Mucosa of rectum (tissue), 2 donors: ENCODE measurements around the gene DMD.

Experiments
- H3K27ac ChIP-seq, 2 donors: one replicate each; pipeline ENCODE4 v1.7.0; 2013; ENCODE audit warnings: inconsistent platforms in 2 of 2, low read depth in 2 of 2, low read length in 2 of 2
- H3K27me3 ChIP-seq, 2 donors: one replicate each; pipeline ENCODE4 v1.7.0; 2013; ENCODE audit warnings: low read length in 2 of 2; ENCODE audit not compliant: control insufficient read depth in 2 of 2, insufficient read depth in 2 of 2
- H3K36me3 ChIP-seq, 2 donors: one replicate each; pipeline ENCODE4 v1.7.0; 2013; ENCODE audit warnings: low read length in 2 of 2; ENCODE audit not compliant: control insufficient read depth in 2 of 2, insufficient read depth in 2 of 2
- H3K4me1 ChIP-seq, 2 donors: one replicate each; pipeline ENCODE4 v1.7.0; 2013; ENCODE audit warnings: low read length in 2 of 2, mild to moderate bottlenecking in 1 of 2; ENCODE audit not compliant: control insufficient read depth in 2 of 2, insufficient read depth in 2 of 2
- H3K4me3 ChIP-seq, 2 donors: one replicate each; pipeline ENCODE4 v1.7.0; 2013; ENCODE audit warnings: low read length in 2 of 2
- H3K9ac ChIP-seq, 2 donors: one replicate each; pipeline ENCODE4 v1.7.0; 2013; ENCODE audit warnings: low read length in 2 of 2, low read depth in 1 of 2, mild to moderate bottlenecking in 1 of 2
- H3K9me3 ChIP-seq, 2 donors: one replicate each; pipeline ENCODE4 v1.7.0; 2013; ENCODE audit warnings: low read length in 2 of 2; ENCODE audit not compliant: control insufficient read depth in 2 of 2
- donor health status: healthy.
- donor health status: Normal muscosa, but diverticular disease.

Gene DMD

DNA sequence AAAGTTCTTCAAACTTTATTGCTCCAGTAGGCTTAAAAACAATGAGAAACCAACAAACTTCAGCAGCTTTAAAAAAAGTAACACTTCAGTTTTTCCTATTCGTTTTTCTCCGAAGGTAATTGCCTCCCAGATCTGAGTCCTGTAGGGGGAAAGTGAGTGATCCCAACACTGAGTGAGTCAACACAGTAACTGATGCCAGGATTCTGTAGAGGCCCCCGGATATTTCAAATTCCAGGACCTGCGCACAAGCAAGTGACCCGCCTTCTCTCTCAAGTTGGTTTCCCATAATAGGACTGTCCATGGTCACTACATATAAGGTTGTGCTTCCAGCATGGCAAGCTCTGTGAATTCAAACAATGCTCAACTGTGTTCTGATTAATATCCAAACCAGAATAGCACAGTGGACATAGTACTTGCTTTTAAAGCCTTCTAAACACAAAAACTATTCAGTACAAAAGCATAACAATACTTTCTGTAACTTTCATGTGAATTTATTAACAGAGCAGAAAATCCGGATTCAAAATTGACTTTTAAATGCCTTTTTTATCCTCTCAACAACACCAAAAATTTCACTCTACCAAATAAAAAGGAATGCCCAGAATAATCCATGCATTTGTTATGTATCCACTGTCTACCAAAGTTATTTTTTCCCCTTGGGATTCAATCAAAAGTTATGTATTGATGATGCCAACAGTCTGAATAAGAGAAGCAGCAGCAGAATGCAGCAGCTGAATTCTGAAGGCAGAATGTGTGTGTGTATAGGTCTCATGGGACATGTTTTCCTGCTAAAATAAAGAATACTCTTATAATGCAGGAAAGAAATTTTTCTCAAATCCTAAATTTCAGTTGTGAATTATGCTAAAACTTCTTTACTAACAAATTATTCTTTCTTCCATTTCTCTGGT lies at the start of gene DMD:
Gene DMD, minus strand, starts transcription at position 194 of the 905 bp plus-strand sequence. CDS start 237 bp downstream, outside the sequence.
- no peaks in the 10 kb centered on the region for H3K27me3 ChIP-seq
- no peaks in the 10 kb centered on the region for H3K9me3 ChIP-seq
- H3K4me1 ChIP-seq: no peaks in the 10 kb centered on the region
- peak within 1 kb of the TSS in 1 of 2 donors; percentile 29 for H3K27ac ChIP-seq
- no peaks in the 10 kb centered on the region for H3K36me3 ChIP-seq
- H3K9ac ChIP-seq: no peak within 1 kb of the TSS
- H3K4me3 ChIP-seq: peak within 1 kb of the TSS; percentile 23 to 51

DNA sequence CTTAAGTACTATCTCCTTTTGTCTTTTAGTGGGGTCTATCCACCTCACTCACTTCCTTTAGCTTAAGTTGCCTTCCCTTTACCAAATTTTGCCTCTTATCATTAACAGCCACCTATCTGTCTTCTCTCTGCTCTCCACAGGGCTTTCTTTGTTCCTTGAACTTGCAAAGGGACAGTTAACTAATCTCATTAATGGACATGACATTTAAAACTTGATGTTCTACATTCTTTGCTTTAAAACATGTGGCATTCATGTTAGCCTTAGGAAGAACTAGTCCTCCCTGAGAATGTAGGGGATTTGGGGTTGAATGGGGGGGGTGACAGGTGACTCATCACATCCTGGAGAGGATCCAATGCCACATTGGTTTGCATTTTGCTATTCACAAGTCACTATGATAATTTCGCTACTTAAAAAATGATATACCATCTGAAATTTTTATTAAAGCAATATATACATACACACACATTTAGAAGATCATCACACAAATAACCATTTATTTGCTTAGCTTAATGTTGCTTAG lies 41.0 kb upstream of the DMD start:
- Histone ChIP-seq H3K27ac (no peak overlapping the region), H3K27me3 (no peaks in the 10 kb centered on the region), H3K36me3 (no peaks in the 10 kb centered on the region), H3K9me3 (no peaks in the 10 kb centered on the region), H3K4me3 (no peak overlapping the region), H3K4me1 (no peaks in the 10 kb centered on the region), H3K9ac (no peak overlapping the region)

GRCh38 chrX:33218819-33219218 lies 7.5 kb upstream of the DMD start:
- no peak overlapping the region for H3K9ac ChIP-seq
- H3K9me3 ChIP-seq: no peaks in the 10 kb centered on the region
- no peak overlapping the region for H3K4me3 ChIP-seq
- no peaks in the 10 kb centered on the region for H3K27me3 ChIP-seq
- no peak overlapping the region for H3K27ac ChIP-seq
- H3K36me3 ChIP-seq: no peaks in the 10 kb centered on the region
- no peaks in the 10 kb centered on the region for H3K4me1 ChIP-seq

DNA sequence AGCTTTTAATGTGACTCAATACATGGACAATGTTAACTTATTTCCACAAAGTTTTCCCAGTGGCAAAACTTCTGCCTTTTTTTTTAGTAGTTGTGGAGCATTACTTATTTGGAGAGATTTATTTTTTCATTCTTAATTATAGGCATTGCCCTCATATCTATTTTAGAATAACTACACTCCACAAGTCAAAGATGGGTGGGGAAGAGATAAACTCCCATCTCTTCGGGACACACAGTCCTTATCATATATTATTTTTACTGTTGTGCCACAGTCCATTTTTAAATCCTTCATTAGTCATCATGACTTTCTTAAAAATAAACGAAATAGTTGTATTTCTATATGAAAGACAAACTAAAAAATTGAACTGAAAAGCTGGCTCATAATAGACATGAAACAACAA lies 1.2 kb downstream of the DMD start:
- Histone ChIP-seq H3K9ac (no peak overlapping the region), H3K27me3 (no peaks in the 10 kb centered on the region), H3K36me3 (no peaks in the 10 kb centered on the region), H3K4me1 (no peaks in the 10 kb centered on the region), H3K9me3 (no peaks in the 10 kb centered on the region), H3K27ac (no peak overlapping the region), H3K4me3 (peak overlapping the region; percentile 23 to 51)

DNA sequence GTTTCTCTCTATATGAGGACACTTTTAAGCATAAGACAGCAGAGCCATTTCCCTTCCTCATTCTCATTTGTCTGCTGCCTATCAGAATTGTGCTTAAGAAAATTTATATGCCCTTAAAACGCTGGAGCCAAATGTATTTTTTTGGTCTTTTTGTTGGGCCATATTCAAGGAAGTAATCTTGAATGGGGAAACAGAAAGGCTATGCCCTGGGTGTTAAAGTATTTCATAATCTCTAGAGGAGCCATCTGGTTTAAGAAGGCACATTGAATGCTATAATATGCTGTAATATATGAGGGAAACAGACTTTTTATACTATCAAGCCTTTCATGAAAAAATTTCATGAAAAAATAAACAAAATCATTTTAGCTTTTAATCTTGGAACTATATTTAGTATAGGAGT lies 4.3 kb downstream of the DMD start:
- Histone ChIP-seq H3K36me3 (no peaks in the 10 kb centered on the region), H3K9me3 (no peaks in the 10 kb centered on the region), H3K27ac (no peak overlapping the region), H3K27me3 (no peaks in the 10 kb centered on the region), H3K9ac (peak overlapping the region in 1 of 2 donors; percentile 12), H3K4me3 (no peak overlapping the region), H3K4me1 (no peaks in the 10 kb centered on the region)

DNA sequence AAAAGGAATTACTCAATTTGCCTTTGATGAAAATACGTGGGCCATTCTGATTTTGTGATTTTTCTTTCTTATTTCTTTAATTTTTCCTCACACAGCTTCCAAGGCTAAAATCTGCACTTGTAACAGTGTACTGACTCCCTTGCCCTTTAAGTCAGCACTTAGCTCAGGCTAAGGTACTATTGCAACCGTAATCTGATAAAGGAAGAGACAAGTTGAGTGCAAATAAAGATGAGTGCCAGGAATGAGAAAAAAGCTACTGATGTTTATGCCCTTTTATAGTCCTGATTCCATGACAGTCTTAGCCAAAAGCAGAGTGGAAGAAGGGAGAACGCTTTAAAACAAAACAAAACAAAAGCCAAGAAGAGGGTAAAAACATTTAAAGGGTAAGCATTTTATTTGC lies 6.0 kb downstream of the DMD start:
- no peaks in the 10 kb centered on the region for H3K4me1 ChIP-seq
- no peaks in the 10 kb centered on the region for H3K36me3 ChIP-seq
- no peaks in the 10 kb centered on the region for H3K27me3 ChIP-seq
- H3K4me3 ChIP-seq: no peak overlapping the region
- H3K27ac ChIP-seq: peak overlapping the region in 1 of 2 donors; percentile 29
- H3K9ac ChIP-seq: no peak overlapping the region
- no peaks in the 10 kb centered on the region for H3K9me3 ChIP-seq

DNA sequence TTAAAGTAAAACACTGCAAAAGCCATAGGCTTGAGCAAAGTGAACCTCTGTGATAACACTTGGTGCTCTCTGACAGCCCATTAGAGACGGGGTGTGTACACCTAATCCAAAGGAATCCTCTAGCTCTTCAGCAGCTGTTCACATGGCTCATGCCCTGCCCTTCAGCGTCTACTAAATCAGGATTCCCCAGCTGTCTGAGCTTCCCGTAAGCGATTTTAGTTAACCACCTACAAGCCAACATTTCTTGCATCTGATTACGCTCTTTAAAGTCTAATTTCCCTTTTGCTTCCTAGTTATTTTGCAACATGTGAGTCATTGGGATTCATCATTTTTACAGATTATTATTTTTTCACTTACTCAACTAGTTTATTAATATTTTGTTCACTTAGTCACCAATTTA lies 6.5 kb downstream of the DMD start:
- H3K4me3 ChIP-seq: no peak overlapping the region
- H3K4me1 ChIP-seq: no peaks in the 10 kb centered on the region
- no peaks in the 10 kb centered on the region for H3K27me3 ChIP-seq
- H3K27ac ChIP-seq: peak overlapping the region in 1 of 2 donors; percentile 29
- no peak overlapping the region for H3K9ac ChIP-seq
- H3K9me3 ChIP-seq: no peaks in the 10 kb centered on the region
- H3K36me3 ChIP-seq: no peaks in the 10 kb centered on the region

DNA sequence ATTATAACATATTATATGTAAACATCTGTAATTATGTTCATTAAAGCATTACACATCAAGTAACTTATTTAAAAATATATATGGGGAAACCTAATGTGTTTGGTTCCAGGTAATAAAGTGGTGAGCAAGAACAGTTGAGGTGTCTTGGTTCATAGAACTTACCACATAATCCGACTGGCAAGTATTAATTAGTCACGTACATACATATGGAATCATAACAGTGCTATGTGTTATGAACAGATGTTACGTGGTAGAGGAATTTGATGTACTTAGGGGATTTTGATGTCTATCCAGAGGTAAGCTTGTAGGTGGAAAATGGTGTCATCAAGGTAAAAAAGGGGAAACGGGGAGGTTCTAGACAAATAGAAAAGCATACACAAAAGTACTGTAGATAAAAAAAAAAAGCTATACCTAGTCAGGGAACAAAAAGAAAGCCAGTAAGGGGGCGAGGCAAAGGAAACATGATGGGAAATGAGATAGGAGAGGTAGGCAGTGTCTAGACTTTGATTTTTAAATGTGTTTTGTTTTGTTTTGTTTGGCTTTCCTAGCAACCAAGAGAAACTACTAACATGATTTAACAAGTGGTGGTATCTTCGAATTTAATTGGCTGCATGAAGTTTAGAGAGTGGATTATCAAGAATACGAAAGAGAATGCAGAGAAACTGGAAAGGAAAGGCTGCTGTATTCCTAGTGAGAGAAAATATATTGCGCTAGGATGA lies 12.6 kb downstream of the DMD start:
- no peak overlapping the region for H3K4me3 ChIP-seq
- H3K36me3 ChIP-seq: no peaks in the 10 kb centered on the region
- no peaks in the 10 kb centered on the region for H3K9me3 ChIP-seq
- no peaks in the 10 kb centered on the region for H3K4me1 ChIP-seq
- no peak overlapping the region for H3K9ac ChIP-seq
- no peaks in the 10 kb centered on the region for H3K27me3 ChIP-seq
- no peak overlapping the region for H3K27ac ChIP-seq

GRCh38 chrX:33195698-33196097 lies 15.7 kb downstream of the DMD start:
- no peaks in the 10 kb centered on the region for H3K4me1 ChIP-seq
- no peak overlapping the region for H3K4me3 ChIP-seq
- no peaks in the 10 kb centered on the region for H3K36me3 ChIP-seq
- no peaks in the 10 kb centered on the region for H3K27me3 ChIP-seq
- no peaks in the 10 kb centered on the region for H3K9me3 ChIP-seq
- H3K27ac ChIP-seq: no peak overlapping the region
- no peak overlapping the region for H3K9ac ChIP-seq

- Histone ChIP-seq H3K27ac (no peak overlapping the region), H3K4me3 (no peak overlapping the region), H3K27me3 (no peaks in the 10 kb centered on the region), H3K36me3 (no peaks in the 10 kb centered on the region), H3K9me3 (no peaks in the 10 kb centered on the region), H3K9ac (no peak overlapping the region), H3K4me1 (no peaks in the 10 kb centered on the region)
These were observed 16.4 kb downstream of the DMD start for GRCh38 chrX:33194876-33195433.
